Tibial nerve (tissue), 4 donors: ENCODE measurements around the gene PPP1CB. TPM values are rescaled to one million over a fixed set of nuclear protein-coding genes. Genes with fewer than 3 reads are reported as not detected.
A peak's percentile ranks its signal among the peaks of the same experiment; 100 is the strongest.
"Not testable (repeated sequence)": the region's sequence is repeated elsewhere in the genome, so short reads cannot be mapped to it uniquely, and the experiment has no call there.

Experiments
- DNase-seq, 2 donors: peaks; one replicate each; pipeline ENCODE4 v3.0.0-alpha.2; 2019; ENCODE audit warnings: low spot score in 2 of 2
- H3K27ac ChIP-seq, 4 donors: fragments of 200-600 bp; sonication (generic) in 3 of 4; one replicate each; pipeline ENCODE4 v1.5.1; 2017 to 2019; ENCODE audit warnings: mild to moderate bottlenecking in 1 of 4
- H3K27me3 ChIP-seq, 2 donors: fragments of 200-600 bp; sonication (generic) in 1 of 2; one replicate each; pipeline versions ENCODE4 v1.5.1 to v1.6.0; 2017 to 2019
- H3K36me3 ChIP-seq, 3 donors: fragments of 200-600 bp; sonication (generic); one replicate each; pipeline ENCODE4 v1.5.1; 2018 to 2019
- H3K4me1 ChIP-seq, 4 donors: fragments of 200-600 bp; sonication (generic) in 3 of 4; one replicate each; pipeline ENCODE4 v1.5.1; 2017 to 2019
- H3K4me3 ChIP-seq, 4 donors: fragments of 200-600 bp; sonication (generic) in 3 of 4; one replicate each; pipeline ENCODE4 v1.5.1; 2017 to 2019; ENCODE audit warnings: mild to moderate bottlenecking in 1 of 4, moderate library complexity in 1 of 4
- H3K9me3 ChIP-seq, 4 donors: fragments of 200-600 bp; sonication (generic) in 3 of 4; one replicate each; pipeline ENCODE4 v1.5.1; 2017 to 2019
- EP300 ChIP-seq, 2 donors: sonication (generic); formaldehyde crosslinking; IDR thresholded peaks; one replicate each; pipeline ENCODE4 v1.6.1; 2017; ENCODE audit warnings: antibody characterized with exemption in 2 of 2, mild to moderate bottlenecking in 1 of 2
- POLR2A ChIP-seq, 2 donors: fragments of 450-650 bp; IDR thresholded peaks; one replicate each; pipeline ENCODE4 v1.6.1; 2017; ENCODE audit warnings: antibody characterized with exemption in 2 of 2, mild to moderate bottlenecking in 2 of 2, moderate library complexity in 2 of 2
- WGBS, 2 donors: methylation state at CpG; one replicate each; pipeline ENCODE4 v1.1.5; 2018; 5-methylcytosine and 5-hydroxymethylcytosine counted together
- total RNA-seq, 4 donors: library from RNA; depleted of rRNA; stranded (reverse); fragments of >200 nt; gene quantifications; one replicate each; pipeline ENCODE4 v1.1.0, GENCODE V29; 2016
- TF ChIP-seq, protein P1 (sequence below), 5 experiments: fragments of 200-600 bp in 3 of 5; fragments of 450-650 bp in 2 of 5; sonication (generic) in 3 of 5; IDR thresholded peaks; one replicate each; pipeline ENCODE4 v1.5.1; 2016 to 2019; ENCODE audit warnings: antibody characterized with exemption in 5 of 5, mild to moderate bottlenecking in 3 of 5, moderate library complexity in 2 of 5

The PPP1CB gene
- total RNA-seq, 4 donors from 2014 or later: 105 to 335 (median 230) TPM

DNA sequence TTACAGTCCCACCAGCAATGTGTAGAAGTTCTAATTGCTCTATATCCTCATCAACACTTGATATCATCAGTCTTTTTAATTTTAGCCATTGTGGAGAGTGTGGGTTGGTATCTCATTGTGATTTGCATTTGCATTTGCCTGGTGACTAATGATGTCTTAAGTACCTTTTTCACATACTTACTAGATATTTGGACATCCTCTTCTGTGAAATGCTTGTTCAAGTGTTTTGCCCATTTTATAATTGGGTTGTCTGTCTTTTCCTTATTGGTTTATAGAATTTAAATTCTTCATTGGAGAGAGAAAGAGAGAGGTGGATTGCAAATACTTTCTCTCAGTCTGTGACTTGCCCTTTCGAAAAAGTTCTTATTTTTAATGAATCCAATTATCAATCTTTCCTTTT, 14.0 kb upstream of the PPP1CB start:
- Histone ChIP-seq H3K27ac (no peak overlapping the region), H3K9me3 (peaks cover 0 to 17% (median 3%) of the 10 kb centered on the region in 4 donors), H3K27me3 (no peaks in the 10 kb centered on the region), H3K4me1 (peaks cover 0 to 6% (median 0%) of the 10 kb centered on the region in 4 donors), H3K4me3 (no peak overlapping the region), H3K36me3 (peaks cover 0 to 10% (median 0%) of the 10 kb centered on the region in 3 donors)
- TF ChIP-seq, protein P1, sequence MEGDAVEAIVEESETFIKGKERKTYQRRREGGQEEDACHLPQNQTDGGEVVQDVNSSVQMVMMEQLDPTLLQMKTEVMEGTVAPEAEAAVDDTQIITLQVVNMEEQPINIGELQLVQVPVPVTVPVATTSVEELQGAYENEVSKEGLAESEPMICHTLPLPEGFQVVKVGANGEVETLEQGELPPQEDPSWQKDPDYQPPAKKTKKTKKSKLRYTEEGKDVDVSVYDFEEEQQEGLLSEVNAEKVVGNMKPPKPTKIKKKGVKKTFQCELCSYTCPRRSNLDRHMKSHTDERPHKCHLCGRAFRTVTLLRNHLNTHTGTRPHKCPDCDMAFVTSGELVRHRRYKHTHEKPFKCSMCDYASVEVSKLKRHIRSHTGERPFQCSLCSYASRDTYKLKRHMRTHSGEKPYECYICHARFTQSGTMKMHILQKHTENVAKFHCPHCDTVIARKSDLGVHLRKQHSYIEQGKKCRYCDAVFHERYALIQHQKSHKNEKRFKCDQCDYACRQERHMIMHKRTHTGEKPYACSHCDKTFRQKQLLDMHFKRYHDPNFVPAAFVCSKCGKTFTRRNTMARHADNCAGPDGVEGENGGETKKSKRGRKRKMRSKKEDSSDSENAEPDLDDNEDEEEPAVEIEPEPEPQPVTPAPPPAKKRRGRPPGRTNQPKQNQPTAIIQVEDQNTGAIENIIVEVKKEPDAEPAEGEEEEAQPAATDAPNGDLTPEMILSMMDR (IDR thresholded peaks at IDR 0.05): no peak
- TF ChIP-seq EP300 (IDR thresholded peaks at IDR 0.05): no peak
- TF ChIP-seq POLR2A (IDR thresholded peaks at IDR 0.05): no peak
- WGBS, 2 donors: 93 to 98% methylated on average over 1 of the region's 1 CpG
- no peak for DNase-seq

DNA sequence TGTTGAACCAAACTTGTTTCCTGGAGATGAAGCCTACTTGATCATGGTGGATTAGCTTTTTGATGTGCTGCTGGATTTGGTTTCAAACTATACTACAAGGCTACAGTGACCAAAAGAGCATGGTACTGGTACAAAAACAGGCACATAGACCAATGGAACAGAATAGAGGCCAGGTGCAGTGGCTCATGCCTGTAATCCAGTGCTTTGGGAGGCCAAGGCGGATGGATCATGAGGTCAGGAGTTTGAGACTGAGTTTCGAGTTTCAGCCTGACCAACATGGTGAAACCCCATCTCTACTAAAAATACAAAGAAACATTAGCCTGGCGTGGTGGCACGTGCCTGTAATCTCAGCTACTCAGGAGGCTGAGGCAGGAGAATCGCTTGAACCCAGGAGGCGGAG, 9.0 kb upstream of the PPP1CB start:
- H3K9me3 ChIP-seq, DNase-seq, H3K27ac ChIP-seq, H3K27me3 ChIP-seq, H3K4me1 ChIP-seq, H3K4me3 ChIP-seq: not testable (repeated sequence)
- WGBS, 2 donors: 93 to 96% methylated on average over 6 of the region's 6 CpGs
- peaks cover 0 to 10% (median 0%) of the 10 kb centered on the region in 3 donors for H3K36me3 ChIP-seq

DNA sequence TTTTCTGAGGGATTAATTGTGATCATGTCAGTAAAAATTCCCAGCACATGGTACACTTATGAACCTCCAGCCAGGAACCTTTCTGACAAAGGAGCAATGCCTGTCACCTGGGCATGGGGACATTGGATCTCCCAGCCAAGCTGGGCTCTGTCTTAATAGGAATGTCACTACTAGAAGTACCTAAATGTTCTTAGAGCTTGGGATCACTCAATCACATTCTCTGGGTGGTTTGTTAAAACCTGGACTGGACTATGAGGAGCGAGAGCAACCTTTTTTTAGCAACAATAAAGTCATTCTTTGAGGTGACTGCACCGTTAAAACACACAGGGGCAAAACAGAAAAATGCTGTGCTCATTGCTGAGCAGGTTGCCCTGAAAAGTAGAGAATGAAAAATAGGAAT, 6.4 kb upstream of the PPP1CB start:
- peaks cover 0 to 29% (median 21%) of the 10 kb centered on the region in 4 donors for H3K4me1 ChIP-seq
- H3K9me3 ChIP-seq: no peaks in the 10 kb centered on the region
- H3K27ac ChIP-seq: peak overlapping the region in 1 of 4 donors; percentile 99
- DNase-seq: no peak
- H3K4me3 ChIP-seq: no peak overlapping the region
- TF ChIP-seq, protein P1 (IDR thresholded peaks at IDR 0.05): no peak
- TF ChIP-seq EP300 (IDR thresholded peaks at IDR 0.05) (no peak), POLR2A (IDR thresholded peaks at IDR 0.05) (no peak)
- WGBS, 2 donors: 68 to 74% methylated on average over 2 of the region's 2 CpGs
- H3K36me3 ChIP-seq: peaks cover 0 to 10% (median 0%) of the 10 kb centered on the region in 3 donors
- H3K27me3 ChIP-seq: no peaks in the 10 kb centered on the region

DNA sequence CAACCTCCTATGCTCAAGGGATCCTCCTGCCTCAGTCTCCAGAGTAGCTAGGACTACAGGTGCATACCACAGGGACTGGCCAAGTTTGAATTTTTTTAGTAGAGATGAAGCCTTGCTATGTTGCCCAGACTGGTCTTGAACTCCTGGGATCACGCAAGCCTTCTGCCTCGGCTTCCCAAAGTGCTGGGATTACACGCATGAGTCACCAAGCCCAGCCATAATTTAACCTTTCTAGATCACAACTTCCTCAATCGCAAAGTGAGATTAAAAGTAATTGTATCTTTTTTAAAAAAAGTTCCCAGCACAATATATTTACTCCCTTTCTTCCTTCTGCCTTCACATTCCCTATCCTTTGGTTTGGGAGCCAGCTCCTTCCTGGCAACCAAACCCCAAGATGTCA, 5.8 kb upstream of the PPP1CB start:
- peaks cover 0 to 10% (median 0%) of the 10 kb centered on the region in 3 donors for H3K36me3 ChIP-seq
- H3K27me3 ChIP-seq: no peaks in the 10 kb centered on the region
- peak overlapping the region in 2 of 4 donors; percentile 99 to 100 for H3K27ac ChIP-seq
- DNase-seq: no peak
- no peak for TF ChIP-seq POLR2A (IDR thresholded peaks at IDR 0.05)
- no peak for TF ChIP-seq EP300 (IDR thresholded peaks at IDR 0.05)
- TF ChIP-seq, protein P1 (IDR thresholded peaks at IDR 0.05): no peak
- peaks cover 0 to 36% (median 26%) of the 10 kb centered on the region in 4 donors for H3K4me1 ChIP-seq
- H3K9me3 ChIP-seq: no peaks in the 10 kb centered on the region
- H3K4me3 ChIP-seq: no peak overlapping the region
- 80 to 85% methylated on average over 4 of the region's 4 CpGs for WGBS, 2 donors

DNA sequence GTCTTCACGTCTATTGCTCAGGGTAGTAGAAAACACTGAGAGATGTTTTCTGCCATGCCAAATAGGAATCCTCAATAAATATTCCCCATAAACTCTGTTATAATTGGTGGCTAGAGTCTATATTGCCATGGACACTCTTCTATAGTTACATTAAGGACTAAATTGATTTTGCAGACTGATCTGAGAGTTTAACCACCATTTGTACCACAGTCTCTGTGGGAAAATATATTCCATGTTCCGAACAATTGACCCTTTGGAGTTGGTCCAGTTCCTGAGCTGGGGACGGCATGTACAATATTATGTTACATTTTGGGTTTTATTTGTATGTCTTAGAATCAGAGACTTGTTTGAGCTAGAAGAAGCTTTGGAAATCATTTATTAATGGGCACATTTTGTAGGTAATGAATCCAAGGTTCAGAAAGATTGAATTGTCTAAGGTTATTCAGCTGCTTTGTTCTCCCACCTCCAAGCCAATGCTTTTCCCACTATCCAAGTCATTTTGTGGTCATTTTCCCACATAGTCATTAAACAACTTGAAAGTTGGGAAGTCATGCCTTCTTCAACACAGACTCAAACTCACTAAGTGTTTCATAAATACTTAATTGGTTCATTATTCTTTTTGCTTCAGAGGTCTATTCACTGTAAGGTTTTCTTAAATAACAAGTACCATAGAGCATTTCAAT, 5.1 kb upstream of the PPP1CB start:
- H3K4me3 ChIP-seq: no peak overlapping the region
- H3K9me3 ChIP-seq: no peaks in the 10 kb centered on the region
- H3K27ac ChIP-seq: peak overlapping the region in 2 of 4 donors; percentile 99 to 100
- no peaks in the 10 kb centered on the region for H3K27me3 ChIP-seq
- H3K36me3 ChIP-seq: peaks cover 0 to 8% (median 0%) of the 10 kb centered on the region in 3 donors
- no peak for TF ChIP-seq POLR2A (IDR thresholded peaks at IDR 0.05)
- TF ChIP-seq EP300 (IDR thresholded peaks at IDR 0.05): peak; percentile 66 to 70
- DNase-seq: no peak
- peaks cover 0 to 37% (median 26%) of the 10 kb centered on the region in 4 donors for H3K4me1 ChIP-seq
- WGBS, 2 donors: 54 to 65% methylated on average over 3 of the region's 3 CpGs

DNA sequence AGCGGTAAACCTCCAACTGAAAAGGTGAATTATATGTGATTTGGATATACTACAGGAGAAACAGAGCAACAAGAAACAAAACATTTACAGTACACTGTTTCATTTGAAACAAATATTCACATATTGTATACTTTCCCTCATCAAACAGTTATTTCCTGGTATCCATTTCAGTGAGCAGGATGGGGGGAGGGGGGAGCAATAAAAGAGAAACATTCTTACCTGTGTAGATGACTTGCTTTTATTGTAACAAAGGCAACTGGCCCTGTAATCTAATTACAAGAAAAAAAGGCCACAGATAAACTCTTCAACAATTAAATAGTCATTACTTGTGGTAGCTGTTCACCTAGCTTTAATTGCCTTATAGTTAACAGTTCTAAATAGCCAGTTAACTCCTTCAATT, 3.9 kb upstream of the PPP1CB start:
- WGBS, 2 donors: 75 to 76% methylated on average over 1 of the region's 1 CpG
- Histone ChIP-seq H3K9me3 (no peaks in the 10 kb centered on the region), H3K4me1 (peaks cover 0 to 37% (median 26%) of the 10 kb centered on the region in 4 donors), H3K27me3 (no peaks in the 10 kb centered on the region), H3K27ac (peak overlapping the region in 3 of 4 donors; percentile 99 to 100 (median 100)), H3K36me3 (no peaks in the 10 kb centered on the region), H3K4me3 (no peak overlapping the region)
- no peak for TF ChIP-seq EP300 (IDR thresholded peaks at IDR 0.05)
- TF ChIP-seq POLR2A (IDR thresholded peaks at IDR 0.05): no peak
- TF ChIP-seq, protein P1 (IDR thresholded peaks at IDR 0.05): no peak
- DNase-seq: no peak
